Right ventricle myocardium superior (tissue), 1 donor: ENCODE measurements around the gene C1QC. TPM values are rescaled to one million over a fixed set of nuclear protein-coding genes. Genes with fewer than 3 reads are reported as not detected.
"Not testable (repeated sequence)": the region's sequence is repeated elsewhere in the genome, so short reads cannot be mapped to it uniquely, and the experiment has no call there.

Source experiments
- ATAC-seq: fragments of 200-7000 bp; cut with Tn5 transposase; one replicate; pipeline ENCODE4 v1.9.1; 2020; ENCODE audit warnings: mild to moderate bottlenecking; ENCODE audit not compliant: poor library complexity
- DNase-seq: peaks from one replicate; pipeline ENCODE4 v3.0.0-alpha.2; 2020
- intact Hi-C: fragments of 100-400 bp; cut with DNase I; formaldehyde crosslinking; loops from one replicate; pipeline ENCODE4 v1.11.2; 2022
- total RNA-seq: library from RNA; stranded (reverse); fragmentation: NEBNext Ultra II Directional; extraction: Animal tissue kit (Norgen Biotek cat#: 25700); gene quantifications from one replicate; pipeline ENCODE4 v1.2.1, GENCODE V29; 2021
- donor health status: DM: no; HTN: yes; CAD: no; lungs with severe emphysema.

Gene C1QC
- total RNA-seq, 1 donor from 2014 or later, result 110 TPM

GRCh38 chr1:22671999-22672398 lies 28.6 kb downstream of the C1QC start:
- ATAC-seq (no peak), DNase-seq (no peak)
- intact Hi-C loops, result no loop called here

- ATAC-seq, result peak; percentile 66
- DNase-seq, result peak; percentile 71
- intact Hi-C loops, result no loop called here
Measured at GRCh38 chr1:22673486-22674409, 30.3 kb downstream of the C1QC start.

DNA sequence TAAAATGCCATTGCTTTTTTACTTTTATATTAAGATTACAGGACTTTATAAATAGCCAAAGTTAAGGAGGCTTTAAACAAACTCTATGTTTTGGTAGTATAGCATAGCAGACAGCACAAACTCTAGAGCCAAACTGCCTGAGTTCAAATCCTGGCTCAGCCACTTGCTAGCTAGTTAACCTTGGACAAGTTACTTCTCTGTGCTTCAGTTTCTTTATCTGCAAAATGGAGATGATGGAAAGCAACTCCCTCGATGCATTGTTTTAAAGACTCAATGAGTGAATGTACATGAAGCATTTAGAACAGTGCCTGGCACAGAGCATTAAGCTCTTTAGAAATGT lies 30.9 kb downstream of the C1QC start:
- DNase-seq, result no peak
- no peak for ATAC-seq
- intact Hi-C loops, result no loop called here

DNA sequence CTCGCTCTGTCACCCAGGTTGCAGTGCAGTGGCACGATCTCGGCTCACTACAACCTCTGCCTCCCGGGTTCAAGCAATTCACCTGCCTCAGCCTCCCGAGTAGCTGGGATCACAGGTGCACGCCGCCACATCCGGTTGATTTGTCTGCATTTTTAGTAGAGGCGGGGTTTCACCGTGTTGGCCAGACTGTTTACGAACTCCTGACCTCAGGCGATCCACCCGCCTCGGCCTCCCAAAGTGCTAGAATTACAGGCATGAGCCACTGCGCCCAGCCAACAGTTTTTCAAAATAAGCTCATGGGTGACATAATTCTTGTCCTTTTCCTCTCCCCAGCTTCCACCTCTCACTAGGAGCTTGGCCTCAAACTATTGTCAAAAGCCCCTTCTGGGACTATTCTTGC lies 32.7 kb downstream of the C1QC start:
- not testable (repeated sequence) for DNase-seq, ATAC-seq
- intact Hi-C loops, result loop anchor here (5.0 kb wide), 1 partner anchor 256 kb away; no protein-coding TSS in a partner anchor

- intact Hi-C loops, result loop anchor here (5.0 kb wide), 1 partner anchor 255 kb away; no protein-coding TSS in a partner anchor
- no peak for DNase-seq
- ATAC-seq, result no peak
Measured at GRCh38 chr1:22676916-22677583, 33.6 kb downstream of the C1QC start.

GRCh38 chr1:22677931-22678896 lies 34.8 kb downstream of the C1QC start:
- DNase-seq, result no peak
- intact Hi-C loops, result loop anchor here (5.0 kb wide), 1 partner anchor 254 kb away; no protein-coding TSS in a partner anchor
- no peak for ATAC-seq

DNA sequence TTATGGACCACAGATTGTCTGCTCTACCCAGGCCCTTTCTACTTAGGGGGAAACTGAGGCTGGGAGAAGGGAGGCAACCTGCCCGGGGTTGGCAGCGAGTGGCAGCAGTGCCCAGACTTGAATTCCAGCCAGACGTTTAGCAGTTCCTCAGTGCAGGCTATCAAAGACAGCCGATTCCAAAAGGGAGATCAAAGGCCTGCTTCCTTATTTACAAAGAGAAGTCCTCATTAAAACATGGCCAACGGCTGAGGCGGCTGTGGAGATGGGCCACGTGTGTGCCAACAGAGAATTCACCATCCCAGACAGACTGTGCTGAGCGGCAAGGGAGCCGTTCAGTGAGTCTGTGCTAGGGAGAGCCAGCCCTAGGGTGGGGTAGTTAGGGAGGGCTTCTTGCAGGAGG lies 37.3 kb downstream of the C1QC start:
- ATAC-seq, result no peak
- intact Hi-C loops, result no loop called here

GRCh38 chr1:22681556-22682276 lies 38.3 kb downstream of the C1QC start:
- DNase-seq (no peak), ATAC-seq (no peak)

More for the DNA sequence above, 37.3 kb downstream of the C1QC start:
- no peak for DNase-seq

DNA sequence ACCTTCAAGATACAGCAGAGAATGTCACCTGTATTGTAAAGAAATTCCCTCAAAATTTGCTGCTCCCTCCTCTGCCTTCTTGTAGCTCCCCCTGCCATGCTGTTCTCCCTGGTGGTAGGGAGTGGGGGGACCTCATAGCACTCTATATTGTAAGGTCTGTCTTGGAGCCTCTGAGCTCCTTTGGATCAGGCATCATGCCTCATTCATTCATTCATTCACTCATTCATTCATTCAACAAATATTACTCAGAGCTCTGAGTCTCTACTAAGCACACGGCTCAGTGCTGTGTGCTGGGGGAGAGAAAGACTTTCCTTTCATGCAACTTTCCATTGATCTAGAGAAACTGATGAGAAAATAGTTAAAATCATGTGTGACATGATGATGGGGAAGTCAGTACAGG lies 40.1 kb downstream of the C1QC start:
- ATAC-seq (no peak), DNase-seq (no peak)
- intact Hi-C loops, result no loop called here

More at GRCh38 chr1:22681556-22682276, 38.3 kb downstream of the C1QC start:
- intact Hi-C loops, result no loop called here

DNA sequence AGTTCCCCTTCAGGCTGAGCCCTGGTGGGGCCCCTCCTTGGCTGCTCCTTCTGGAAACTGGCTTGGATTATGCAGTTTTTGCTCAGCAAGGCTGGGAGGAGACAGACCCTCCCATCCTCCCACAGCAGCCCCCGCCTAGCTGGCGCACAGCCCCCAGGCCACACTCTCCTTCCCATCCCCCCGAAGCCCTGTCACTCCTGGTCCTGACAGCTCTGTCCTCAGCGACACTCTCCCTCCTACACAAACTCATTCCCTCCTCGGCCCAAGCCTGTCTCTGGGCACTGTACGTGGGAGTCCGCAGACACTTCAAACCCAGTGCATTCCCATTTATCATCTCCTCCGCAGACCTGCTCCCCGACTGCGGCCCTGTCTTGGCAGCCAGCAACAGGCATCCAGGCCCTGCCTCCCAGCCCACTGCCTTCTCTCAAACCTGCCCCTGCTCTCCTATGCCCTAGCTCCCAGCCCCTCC lies 42.2 kb downstream of the C1QC start:
- intact Hi-C loops, result no loop called here
- ATAC-seq (no peak), DNase-seq (no peak)

DNA sequence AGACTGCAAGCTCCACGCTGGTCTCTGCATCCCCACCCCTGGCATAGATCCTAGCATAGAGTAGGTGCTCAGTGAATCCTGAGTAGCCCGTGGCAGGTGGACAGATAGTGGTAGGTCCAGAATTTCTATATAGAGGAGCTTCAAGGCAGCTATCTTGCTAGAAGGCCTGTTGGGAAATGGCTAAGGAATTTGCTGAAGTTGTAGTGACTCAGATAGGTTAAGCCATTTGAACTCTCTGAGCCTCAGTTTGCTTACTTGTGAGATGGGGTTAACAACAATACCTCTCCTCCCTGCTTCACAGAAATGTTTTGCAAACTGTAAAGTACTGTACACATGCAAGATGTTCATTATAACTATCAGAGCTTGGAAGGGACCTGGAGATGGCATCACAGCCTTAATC lies 43.8 kb downstream of the C1QC start:
- ATAC-seq (no peak), DNase-seq (no peak)
- intact Hi-C loops, result no loop called here

- DNase-seq (no peak), ATAC-seq (no peak)
- intact Hi-C loops, result no loop called here
Measured at GRCh38 chr1:22688466-22688865, 45.0 kb downstream of the C1QC start.

GRCh38 chr1:22689505-22689904 lies 46.1 kb downstream of the C1QC start:
- DNase-seq (no peak), ATAC-seq (no peak)
- intact Hi-C loops, result no loop called here

DNA sequence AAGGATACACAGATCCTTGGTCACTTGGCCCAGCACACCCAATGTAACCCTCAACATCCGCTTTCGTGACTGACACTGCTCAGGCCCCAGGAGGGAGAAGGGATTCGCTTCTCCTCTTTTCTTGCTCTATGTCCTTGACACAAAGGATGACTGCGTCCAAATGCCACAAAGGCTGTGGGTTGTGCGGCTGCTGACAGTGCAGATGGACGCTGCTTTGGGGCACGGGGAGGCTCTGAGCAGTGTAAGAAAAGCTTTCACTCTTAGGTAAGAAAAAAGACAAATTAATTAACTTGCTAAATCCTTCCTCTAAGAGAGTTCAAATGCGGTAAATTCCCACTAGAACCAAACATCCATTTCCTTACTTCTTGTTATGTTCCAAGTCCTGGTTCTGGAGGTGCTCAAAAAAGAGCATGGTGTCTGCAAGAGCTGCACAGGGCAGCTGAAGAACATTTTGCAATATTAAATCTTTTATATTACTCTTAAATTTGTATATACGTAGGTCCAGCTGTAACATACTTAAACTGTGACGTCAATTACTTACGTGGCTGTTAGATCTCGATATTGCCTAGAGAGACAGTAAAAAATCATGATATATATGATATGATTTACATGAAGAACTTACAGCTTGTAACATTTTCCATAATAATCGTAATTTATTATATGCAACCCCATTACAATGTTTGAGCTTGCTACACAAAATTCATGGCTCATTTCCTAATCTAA lies 47.8 kb downstream of the C1QC start:
- intact Hi-C loops, result no loop called here
- no peak for ATAC-seq
- DNase-seq, result no peak

GRCh38 chr1:22694172-22694571 lies 50.7 kb downstream of the C1QC start:
- DNase-seq, result no peak
- ATAC-seq, result no peak
- intact Hi-C loops, result no loop called here

GRCh38 chr1:22696610-22697009 lies 53.2 kb downstream of the C1QC start:
- ATAC-seq (no peak), DNase-seq (no peak)
- intact Hi-C loops, result no loop called here
